Endothelial cell of coronary artery (primary cell): Measurements from ENCODE around the gene DIPK1B. TPM values are rescaled to one million over a fixed set of nuclear protein-coding genes. Genes with fewer than 3 reads are reported as not detected.

Source experiments
- total RNA-seq: library from RNA; depleted of rRNA; stranded (reverse); fragments of >200 nt; gene quantifications from 2 replicates; pipeline ENCODE4 v1.2.3, GENCODE V29; 2014

Gene DIPK1B
- total RNA-seq, result 100 and 125 TPM in 2 replicates

DNA sequence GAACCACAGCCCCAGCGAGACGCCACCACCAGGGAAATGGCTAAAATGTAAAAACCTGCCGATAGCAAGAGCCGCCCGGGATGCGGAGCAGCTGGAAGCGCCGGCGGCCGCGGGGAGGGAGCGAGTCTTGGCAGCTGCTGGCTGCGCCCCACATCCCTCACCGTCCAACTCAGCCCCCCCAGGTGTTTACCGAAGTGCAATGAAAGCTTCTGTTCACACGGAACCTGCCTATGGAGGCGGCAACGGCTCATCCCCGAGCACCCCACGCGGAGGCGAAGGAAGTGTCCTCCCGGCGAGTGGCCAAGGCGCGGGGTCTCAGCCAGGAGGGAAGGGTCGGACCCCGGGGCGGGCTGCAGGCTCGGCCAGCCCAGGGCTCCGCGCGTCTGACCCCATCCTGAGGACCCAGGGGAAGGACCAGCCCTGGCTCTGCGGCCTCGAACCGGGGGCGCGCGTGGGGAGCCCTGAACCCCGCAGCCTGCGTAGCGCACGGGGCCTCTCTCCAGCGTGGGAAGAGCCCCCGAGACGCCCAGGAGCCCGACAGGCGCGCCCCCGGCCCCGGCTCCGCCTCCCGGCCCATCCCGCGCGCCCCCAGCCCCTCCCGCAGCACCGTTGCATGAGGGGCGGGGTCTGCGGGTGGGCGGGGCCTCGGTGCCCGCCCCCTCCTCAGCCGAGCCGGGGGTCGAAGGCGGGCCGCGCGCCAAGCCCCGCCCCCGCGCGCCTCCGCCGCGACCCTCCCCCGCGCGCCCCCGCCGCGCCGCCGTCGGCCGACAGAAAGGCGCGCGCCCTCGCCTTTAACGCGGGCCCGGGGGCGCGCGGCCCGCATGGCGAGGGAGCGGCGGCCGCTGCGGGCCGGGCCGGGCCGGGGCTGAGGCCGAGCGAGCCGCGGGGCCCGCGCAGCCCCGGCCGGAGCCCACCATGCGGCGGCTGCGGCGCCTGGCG lies at the start of gene DIPK1B:
Gene DIPK1B (plus strand): TSS at position 822 of the 939 bp plus-strand sequence. CDS start 94 bp downstream, at position 916.

GRCh38 chr9:136662656-136663581 lies 49.5 kb upstream of the DIPK1B start, which contains the start of gene EGFL7:
Gene EGFL7, plus strand, starts transcription at chr9:136662916. Its CDS starts 5,367 bp downstream, at chr9:136668283.

DNA sequence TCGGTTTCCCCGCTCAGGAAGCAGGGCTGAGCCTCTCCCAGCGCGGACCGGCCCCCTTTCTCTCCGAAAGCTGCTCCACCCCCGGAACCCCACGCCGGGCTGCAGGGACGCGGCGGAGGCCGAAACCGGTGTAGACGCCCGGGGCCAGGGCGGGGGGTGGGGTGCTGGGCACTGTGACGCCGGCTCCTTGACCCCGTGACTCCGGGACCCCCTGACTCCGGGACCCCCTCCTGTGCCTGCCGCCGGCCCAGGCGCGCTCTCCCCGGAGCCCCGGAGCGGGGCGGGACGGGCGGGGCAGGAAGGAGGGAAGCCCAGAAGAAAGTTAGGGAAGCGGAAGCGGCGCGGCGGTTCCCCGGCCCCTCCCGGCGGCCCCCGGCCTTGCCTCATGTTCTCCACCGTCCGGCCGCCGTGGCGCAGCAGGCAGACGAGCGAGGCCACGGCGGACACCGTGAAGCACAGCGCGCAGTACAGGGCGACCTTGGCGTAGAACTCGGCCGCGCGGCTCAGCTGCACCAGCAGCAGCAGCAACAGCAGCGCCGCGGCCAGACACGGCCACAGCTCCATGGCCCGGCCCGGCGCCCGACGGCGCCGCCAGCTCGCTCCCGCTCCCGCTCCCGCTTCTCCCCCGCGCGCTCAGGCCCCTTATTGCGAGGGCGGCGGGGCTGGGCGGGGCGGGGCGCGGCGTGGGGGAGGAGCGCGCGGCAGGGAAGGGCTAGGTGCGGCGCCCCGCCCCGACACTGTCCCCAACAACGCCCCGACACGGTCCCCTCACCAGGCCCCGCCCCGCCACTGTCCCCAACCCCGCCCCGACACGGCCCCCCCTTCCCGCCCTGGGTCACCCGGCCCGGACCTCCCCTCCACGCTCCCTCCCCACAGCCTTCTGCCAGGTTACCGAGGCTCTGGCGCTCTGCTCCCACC lies 25.3 kb upstream of the DIPK1B start, which contains the start of gene AGPAT2:
Gene AGPAT2 (minus strand): TSS at position 664 of the 918 bp plus-strand sequence. CDS start 100 bp downstream, at position 564.

DNA sequence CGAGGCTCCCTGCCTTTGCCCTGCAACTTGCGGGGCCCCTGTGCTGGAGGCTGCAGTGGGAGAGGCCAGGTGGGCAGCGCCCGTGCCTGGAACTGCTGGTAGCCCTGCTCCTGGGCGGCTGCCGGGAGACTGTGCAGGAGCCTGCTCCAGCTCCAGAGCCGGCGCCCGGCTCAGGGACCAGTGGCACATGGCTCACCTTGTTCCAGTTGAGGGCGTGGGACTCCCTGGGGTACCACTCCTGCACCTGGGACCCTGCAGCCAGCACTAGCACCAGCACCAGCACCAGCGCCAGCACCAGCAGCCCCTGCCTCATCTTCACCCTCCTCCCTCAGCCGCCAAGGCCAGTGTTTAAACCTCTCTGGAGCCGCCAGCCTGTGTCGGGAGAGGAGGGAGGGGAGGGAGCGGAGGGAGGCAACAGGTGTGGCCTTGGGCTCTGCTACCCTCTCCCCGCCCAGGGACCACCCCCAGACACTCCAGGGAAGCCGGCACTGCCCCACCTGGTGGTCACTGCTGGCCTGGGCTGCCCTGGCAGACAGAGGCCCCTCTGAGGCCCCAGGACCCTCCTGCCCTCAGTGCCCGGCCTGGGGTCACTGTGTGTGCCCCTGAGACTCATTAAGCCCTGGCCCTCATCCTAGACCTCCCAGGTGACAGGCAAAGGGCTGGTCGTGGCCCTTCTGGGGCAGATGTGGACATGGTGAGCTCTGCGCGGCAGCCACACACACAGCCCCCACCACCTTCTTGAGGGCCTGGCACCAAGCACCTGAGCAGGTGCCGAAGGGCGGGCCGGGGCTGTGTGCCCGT lies 30.4 kb downstream of the DIPK1B start, which contains the start of gene LCN10:
Gene LCN10 (minus strand): TSS at position 350 of the 801 bp plus-strand sequence. CDS start 37 bp downstream, at position 313.

DNA sequence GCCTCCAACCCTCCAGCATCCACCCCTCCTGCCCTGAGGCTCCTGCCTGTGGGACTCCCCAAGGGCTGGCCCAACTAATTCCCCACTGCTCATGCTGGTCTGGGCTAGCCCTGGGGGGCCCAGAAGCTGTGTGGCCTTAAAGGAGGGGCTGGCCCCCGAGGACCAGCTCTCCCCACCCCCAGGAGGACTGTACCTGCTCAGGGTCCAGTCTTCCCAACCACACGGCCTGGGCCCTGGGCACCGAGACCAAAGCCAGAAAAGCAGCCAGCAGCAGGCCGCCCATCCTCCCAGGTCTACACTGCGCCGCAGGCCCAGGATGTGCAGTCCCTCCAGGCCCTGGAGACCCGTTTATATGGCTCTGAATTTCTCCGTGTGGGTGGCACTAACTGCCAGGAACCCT lies 35.8 kb downstream of the DIPK1B start, which contains the start of gene LCN6:
Gene LCN6 (minus strand): TSS at position 325 of the 400 bp plus-strand sequence. CDS start 42 bp downstream, at position 283.

DNA sequence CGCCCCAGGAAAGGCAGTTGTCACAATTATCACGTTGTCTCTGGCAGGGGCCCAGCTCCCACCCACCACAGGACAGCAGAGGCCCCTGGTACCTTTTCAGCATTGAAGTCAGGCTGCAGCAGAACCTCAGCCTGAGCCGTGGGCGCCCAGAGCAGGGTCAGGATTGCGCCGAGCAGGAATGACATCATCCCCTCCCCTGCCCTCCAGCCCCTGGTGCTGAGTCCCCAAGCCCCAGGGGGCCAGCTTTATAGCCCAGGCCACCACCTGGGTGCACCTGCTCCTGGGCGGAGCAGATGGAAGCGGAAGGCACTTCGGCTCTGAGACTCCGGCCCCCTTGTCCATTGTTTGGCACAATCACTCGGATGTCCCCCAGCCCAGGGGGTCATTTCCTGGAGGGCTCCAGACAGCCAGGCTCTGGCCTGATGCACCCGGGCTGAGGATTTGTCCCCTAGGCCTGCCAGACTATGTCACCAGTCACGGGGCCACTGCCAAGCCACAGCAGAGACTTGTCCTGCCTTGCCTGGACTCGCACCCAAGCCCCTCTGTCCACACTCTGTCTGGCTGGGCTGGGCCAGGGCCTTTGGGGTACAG lies 52.0 kb downstream of the DIPK1B start, which contains the start of gene LCN15:
Gene LCN15 (minus strand): TSS at position 218 of the 591 bp plus-strand sequence. CDS start 30 bp downstream, at position 188.

Other genes starting within 250 kb of the DIPK1B start
- 17.7 and 24.4 TPM in 2 replicates for gene SEC16A, start 229.5 kb upstream of the DIPK1B start, total RNA-seq
- gene NOTCH1, start 166.5 kb upstream of the DIPK1B start, total RNA-seq, result 109 and 129 TPM in 2 replicates
- gene EGFL7, start 49.7 kb upstream of the DIPK1B start, total RNA-seq, result 318 and 599 TPM in 2 replicates
- 31.4 and 36.0 TPM in 2 replicates for gene AGPAT2, start 25.1 kb upstream of the DIPK1B start, total RNA-seq
- gene LCN10, start 30.4 kb downstream of the DIPK1B start, total RNA-seq, result not detected in 2 replicates
- gene LCN6, start 36.0 kb downstream of the DIPK1B start, total RNA-seq, result not detected in 2 replicates
- gene LCN8, start 45.7 kb downstream of the DIPK1B start, total RNA-seq, result not detected in 2 replicates
- gene LCN15, start 51.9 kb downstream of the DIPK1B start, total RNA-seq, result not detected in 2 replicates
- 73.7 and 78.5 TPM in 2 replicates for gene TMEM141, start 78.8 kb downstream of the DIPK1B start, total RNA-seq
- gene CCDC183, start 83.8 kb downstream of the DIPK1B start, total RNA-seq, result under 0.01 and 1.1 TPM in 2 replicates
- 73.3 and 80.5 TPM in 2 replicates for gene RABL6, start 95.4 kb downstream of the DIPK1B start, total RNA-seq
- 0.45 and 2.2 TPM in 2 replicates for gene AJM1, start 129.9 kb downstream of the DIPK1B start, total RNA-seq
- gene PHPT1, start 136.8 kb downstream of the DIPK1B start, total RNA-seq, result 189 and 196 TPM in 2 replicates
- 0.81 and 4.9 TPM in 2 replicates for gene MAMDC4, start 139.8 kb downstream of the DIPK1B start, total RNA-seq
- gene EDF1, start 153.7 kb downstream of the DIPK1B start, total RNA-seq, result 442 and 468 TPM in 2 replicates
- 11.6 and 16.9 TPM in 2 replicates for gene TRAF2, start 173.9 kb downstream of the DIPK1B start, total RNA-seq
- 154 and 194 TPM in 2 replicates for gene FBXW5, start 232.2 kb downstream of the DIPK1B start, total RNA-seq
- gene C8G, start 232.7 kb downstream of the DIPK1B start, total RNA-seq, result 0.19 and 0.72 TPM in 2 replicates
- 0.09 TPM in 1 of 2 replicates, not detected in the other for gene LCN12, start 239.7 kb downstream of the DIPK1B start, total RNA-seq